ENCODE results near the gene CUL4A.

The CUL4A gene

GRCh38 chr13:113179374-113180230, 29.8 kb upstream of the CUL4A start:
- no peak for DNase-seq (ENCODE audit: low read depth in 2 of 2)

DNA sequence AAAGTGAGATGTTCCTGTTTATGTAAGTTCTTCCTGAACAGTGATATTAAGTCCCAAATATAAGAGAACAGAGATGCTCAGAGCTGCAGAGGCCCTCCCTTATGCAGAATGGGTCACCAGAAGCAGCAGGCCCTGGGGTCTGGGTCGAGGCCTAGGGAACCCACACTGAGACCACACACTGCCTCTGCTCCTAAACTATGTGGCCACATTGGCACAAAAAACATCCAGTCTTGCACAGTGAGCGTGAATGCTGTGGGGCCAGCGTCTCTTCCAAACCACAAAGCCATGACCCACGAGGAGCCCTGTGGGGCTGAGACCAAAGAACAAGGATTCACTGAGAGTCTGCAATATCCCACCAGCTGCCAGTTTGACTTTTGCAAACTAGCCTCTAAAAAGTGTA, 27.4 kb upstream of the CUL4A start:
- DNase-seq (ENCODE audit: low read depth in 2 of 2) = no peak

- DNase-seq (ENCODE audit: low read depth in 2 of 2) = no peak
Measured at GRCh38 chr13:113183450-113184129, 25.8 kb upstream of the CUL4A start.

DNA sequence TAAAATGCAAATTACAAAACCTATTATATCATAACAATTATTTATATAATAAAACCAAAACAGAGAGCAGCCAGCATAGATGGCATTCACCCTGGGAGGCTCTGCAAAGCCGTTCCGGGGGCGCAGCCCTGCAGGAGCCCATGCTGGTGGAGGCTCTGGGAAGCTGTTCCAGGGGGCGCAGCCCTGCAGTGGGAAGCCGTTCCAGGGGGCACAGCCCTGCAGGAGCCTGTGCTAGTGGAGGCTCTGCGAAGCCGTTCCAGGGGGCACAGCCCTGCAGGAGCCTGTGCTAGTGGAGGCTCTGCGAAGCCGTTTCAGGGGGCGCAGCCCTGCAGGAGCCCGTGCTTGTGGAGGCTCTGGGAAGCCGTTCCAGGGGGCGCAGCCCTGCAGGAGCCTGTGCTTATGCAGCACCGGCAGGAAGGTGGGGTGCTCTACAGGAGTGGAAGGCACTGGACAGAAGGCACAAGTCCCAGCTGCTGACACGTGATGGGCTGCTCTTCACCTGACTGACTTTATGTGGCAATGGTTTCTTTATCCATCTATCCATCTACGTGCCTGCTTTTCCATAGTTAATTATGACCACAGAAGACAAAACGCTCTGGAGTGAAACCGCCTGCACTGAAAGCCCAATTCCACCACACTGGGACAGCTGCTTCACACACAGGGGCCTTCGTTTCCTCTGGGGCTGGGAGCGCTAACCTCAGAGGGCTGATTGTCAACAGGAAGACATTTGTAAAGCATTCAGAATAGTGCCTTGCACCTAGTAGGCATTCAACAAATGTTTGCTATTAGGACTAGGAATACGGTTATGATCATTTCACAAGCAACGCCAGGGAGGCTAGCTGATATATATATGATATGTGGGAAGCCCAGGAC, 24.6 kb upstream of the CUL4A start:
- peak in 1 of 2 donors; percentile 16 for DNase-seq (ENCODE audit: low read depth in 2 of 2)

- no peak for DNase-seq (ENCODE audit: low read depth in 2 of 2)
Measured at GRCh38 chr13:113186061-113186900, 23.1 kb upstream of the CUL4A start.

DNA sequence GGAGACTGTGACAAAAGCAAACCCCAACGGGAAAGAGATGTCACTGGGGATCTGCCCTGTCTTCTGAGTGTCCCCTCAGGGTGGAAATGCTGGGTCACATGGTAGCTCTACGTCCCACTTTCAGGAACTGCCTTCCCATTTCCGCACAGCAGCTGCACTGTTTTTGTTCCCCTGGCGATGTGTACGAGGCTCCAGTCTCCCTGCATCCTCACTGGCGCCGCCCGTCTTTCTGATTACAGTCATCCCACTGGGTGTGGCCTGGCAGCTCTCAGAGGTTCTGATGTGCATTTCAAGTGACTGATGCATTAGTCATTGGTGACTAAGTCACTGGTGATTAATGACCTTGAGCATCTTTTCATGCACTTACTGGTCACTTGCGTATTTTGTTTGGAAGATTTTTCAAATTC, 22.1 kb upstream of the CUL4A start:
- peak; percentile 54 to 68 for DNase-seq (ENCODE audit: low read depth in 2 of 2)

GRCh38 chr13:113187883-113188665, 21.3 kb upstream of the CUL4A start:
- DNase-seq (ENCODE audit: low read depth in 2 of 2) = no peak

GRCh38 chr13:113190181-113190580, 19.2 kb upstream of the CUL4A start:
- DNase-seq (ENCODE audit: low read depth in 2 of 2) = no peak

DNA sequence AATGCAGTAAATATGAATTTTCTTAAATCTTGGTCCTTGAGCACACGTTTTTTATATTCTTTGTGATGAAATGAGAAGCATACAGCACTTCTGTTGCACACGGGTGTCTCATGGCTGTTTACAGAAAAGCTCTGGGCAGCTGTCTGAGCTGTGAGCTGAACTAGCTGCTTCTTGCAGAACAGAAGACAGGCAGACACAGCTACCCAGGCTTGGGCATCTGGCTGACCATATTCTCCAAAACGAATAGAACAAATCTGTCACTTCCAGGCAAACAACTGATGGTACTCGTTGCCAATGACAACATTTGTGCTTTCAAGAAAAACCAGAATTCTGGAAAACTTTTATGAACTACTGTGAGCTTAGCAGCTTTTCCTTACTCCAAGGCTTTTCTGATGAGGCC, 17.1 kb upstream of the CUL4A start:
- no peak for DNase-seq (ENCODE audit: low read depth in 2 of 2)

DNA sequence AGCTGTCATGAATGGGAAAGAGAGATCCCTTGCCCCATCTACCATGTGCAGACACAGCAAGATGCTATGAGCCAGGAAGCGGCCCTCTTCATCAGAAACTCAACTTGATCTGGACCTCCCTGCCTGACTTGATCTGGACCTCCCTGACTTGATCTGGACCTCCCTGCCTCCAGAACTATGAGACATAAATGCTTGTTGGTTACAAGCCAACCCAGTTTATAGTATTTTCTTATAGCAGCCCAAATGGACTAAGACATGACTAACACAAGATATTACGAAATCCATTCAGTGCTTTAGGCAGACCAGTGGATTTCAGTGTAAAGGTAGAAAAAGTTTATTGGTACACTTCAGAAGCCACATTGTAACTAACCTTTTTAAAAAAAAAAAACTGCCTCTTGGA, 16.5 kb upstream of the CUL4A start:
- DNase-seq (ENCODE audit: low read depth in 2 of 2) = no peak

DNA sequence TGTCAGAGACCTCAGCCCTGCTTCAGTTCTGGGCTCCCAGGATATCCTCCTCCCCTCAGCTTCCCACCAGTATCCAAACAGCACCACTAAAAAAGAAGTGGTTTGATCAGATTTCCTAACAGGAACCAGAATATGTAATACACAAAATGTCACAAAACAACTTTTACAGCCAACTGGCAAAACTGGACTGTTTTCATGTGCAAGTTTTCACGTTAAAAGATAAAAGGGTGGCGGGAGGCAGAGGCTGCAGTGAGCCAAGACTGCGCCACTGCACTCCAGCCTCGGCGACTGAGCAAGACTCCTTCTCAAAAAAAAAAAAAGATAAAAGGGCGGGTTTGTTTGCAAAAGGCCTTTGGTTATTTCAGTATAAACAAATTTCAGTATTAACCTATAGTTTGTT, 14.1 kb upstream of the CUL4A start:
- DNase-seq (ENCODE audit: low read depth in 2 of 2) = no peak

DNA sequence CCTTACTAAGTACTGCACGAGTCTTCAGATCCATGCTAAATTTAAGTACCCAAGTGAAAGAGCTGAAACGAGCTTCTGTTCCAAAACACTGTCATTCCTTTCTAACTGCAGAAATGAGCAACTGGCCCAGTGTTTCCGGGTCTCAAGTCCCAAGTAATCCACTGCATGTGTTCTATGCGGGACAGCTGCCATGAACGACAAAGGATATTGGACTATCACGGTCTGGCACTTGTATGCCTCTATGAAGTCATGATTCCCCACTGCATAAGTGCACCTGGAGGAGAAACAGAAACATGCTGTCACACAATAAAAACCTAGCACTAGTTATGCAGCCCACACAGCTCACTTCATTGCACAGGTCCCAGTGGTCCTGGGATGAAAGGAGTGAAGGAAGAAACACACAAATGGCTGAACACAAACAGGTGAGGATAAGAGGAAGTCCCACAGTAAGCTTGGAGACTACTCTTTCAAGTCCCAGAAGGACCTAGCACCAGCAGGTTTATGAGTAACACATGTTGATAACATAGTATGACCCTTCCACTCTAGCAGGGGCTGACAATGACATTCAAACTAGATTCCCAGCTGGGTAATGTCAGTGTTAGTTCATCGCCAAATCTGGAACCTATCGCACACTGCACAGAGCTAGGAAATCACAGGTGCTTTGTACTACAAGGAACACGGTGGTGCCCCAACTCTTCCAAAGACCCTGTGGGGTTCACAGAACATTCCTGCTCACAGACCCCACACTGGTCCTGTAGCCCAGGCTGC, 12.3 kb upstream of the CUL4A start:
- DNase-seq (ENCODE audit: low read depth in 2 of 2) = no peak

GRCh38 chr13:113201815-113202214, 7.6 kb upstream of the CUL4A start:
- no peak for DNase-seq (ENCODE audit: low read depth in 2 of 2)

DNA sequence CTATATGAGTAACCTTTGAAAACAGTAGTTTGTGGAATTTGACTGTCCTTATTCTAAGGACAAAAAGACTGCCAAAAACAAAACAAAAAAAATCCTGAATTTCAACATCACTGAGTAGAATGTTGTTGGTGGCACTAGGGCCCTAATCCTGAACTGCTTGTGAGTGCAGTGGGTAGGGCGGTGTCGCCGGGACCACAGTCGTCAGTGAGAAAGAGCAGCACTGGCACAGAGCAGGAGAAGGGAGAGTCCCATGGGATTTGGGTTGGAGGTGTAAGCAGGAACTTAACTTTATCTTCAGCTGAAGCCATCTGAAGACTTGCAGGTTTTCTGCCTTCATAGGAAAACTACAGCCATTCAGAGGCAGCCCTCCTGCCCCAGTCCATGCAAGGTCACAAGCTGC, 6.5 kb upstream of the CUL4A start:
- DNase-seq (ENCODE audit: low read depth in 2 of 2) = no peak

DNA sequence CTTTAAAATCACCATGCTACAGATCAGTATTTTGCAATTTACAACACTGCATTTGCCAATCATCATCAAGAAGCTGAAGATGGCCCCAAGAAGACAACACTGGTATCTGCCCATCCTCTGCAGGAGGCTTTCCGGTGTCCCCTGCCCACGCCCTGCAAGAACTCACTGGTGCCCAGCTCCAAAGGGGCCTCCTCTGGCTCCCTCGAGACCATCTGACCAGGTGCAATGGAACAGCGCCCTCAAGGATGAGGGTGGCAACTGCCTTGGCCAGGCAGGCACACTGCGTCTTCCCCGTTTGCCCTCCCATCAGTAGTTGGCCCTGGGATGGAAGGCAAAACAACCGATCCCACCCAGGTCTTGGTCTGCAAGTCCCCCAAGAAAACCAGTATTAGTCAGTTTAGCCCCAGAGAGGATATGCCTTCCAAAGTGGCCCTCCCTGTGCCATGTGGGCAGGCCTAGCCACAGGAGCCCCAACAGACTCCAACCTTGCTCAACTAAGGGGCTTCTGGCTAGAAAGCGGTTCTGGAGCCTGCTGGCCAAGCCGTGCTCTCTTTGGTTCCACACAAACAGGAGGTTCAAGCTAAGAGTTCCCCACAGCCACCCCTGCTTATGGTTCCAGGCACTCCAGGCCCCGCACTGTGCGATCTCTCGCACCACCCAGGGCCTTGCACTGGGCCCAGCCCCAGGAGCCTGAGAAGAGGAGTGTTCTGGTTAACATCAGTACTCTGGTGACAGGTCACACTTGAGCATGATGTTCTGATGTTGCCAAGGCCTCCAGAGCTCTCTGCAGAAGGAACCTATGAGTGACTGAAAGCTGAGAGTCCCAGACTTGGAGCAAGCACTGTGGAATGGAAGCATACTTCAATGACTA, 5.7 kb upstream of the CUL4A start:
- DNase-seq (ENCODE audit: low read depth in 2 of 2) = no peak

DNA sequence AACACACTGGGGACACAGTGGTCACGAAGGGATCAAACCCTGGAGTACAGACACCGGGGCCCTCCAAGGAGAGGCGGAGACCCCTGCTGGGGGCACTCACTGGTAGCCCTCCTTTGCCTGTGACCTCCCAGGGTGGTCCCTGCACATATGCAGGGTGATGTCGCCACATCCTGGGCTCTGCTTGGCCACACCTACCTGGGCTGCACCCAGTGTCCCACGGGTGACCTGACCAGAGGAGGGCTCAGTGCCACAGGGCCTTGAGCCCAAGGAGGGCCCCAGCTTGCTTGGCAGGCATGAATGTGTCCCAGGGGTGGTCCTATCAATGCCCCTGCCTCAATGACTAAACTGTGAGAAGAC, 5.1 kb upstream of the CUL4A start:
- no peak for DNase-seq (ENCODE audit: low read depth in 2 of 2)

- DNase-seq (ENCODE audit: low read depth in 2 of 2) = no peak
Measured at GRCh38 chr13:113205428-113205931, 3.9 kb upstream of the CUL4A start.

GRCh38 chr13:113207460-113207859, 2.0 kb upstream of the CUL4A start:
- DNase-seq (ENCODE audit: low read depth in 2 of 2) = no peak
